ENCODE results near the gene MIER2. TPM values are rescaled to one million over a fixed set of nuclear protein-coding genes. Genes with fewer than 3 reads are reported as not detected.

The MIER2 gene
- polyA plus RNA-seq, 1 of the 3 experiments (the other 2 are of a cell fraction), result 15.9 TPM

- WGBS (ENCODE audit: low lambda C conversion rate), result 88% methylated on average over 9 of the region's 14 CpGs
- Histone ChIP-seq H3K36me3 (replicated peaks in 1 of 2; ENCODE audit: control insufficient read depth in 1 of 2, insufficient read depth in 2 of 2, low read length in 1 of 2) (no peaks in the 10 kb centered on the region), H3K79me2 (ENCODE audit: insufficient read depth) (no peaks in the 10 kb centered on the region), H3K27me3 (ENCODE audit: insufficient read depth) (no peaks in the 10 kb centered on the region; the same call in 1 of the 2 replicates), H3F3A (replicated peaks; ENCODE audit: insufficient read depth) (no peaks in the 10 kb centered on the region), H3K9me3 (no peaks in the 10 kb centered on the region), H2AFZ (ENCODE audit: low read depth) (no peak overlapping the region), H3K4me3 (ENCODE audit: low read depth in 2 of 2, low read length in 1 of 2) (no peak overlapping the region), H3K4me2 (no peak overlapping the region), H3K9ac (no peak overlapping the region), H3K27ac (ENCODE audit: low read depth in 2 of 2, low read length in 1 of 2) (no peak overlapping the region), H4K20me1 (ENCODE audit: insufficient read depth) (no peaks in the 10 kb centered on the region), H3K4me1 (ENCODE audit: control insufficient read depth in 1 of 2, insufficient read depth in 2 of 2, low read depth in 1 of 2, low read length in 1 of 2) (peaks cover 0 to 15% of the 10 kb centered on the region in 2 experiments; a peak in 1 of 4 replicates), H3K9me2 (no peaks in the 10 kb centered on the region)
- DNase-seq, result no peak
- no peak for TF ChIP-seq MEF2A (IDR thresholded peaks at IDR 0.05; ENCODE audit: borderline replicate concordance, low read depth)
- TF ChIP-seq RXRA (IDR thresholded peaks at IDR 0.05; ENCODE audit: borderline replicate concordance, low read depth), result no peak
- no peak for TF ChIP-seq CHD2 (IDR thresholded peaks at IDR 0.05; ENCODE audit: low read length, partially characterized antibody)
- TF ChIP-seq USF1 (IDR thresholded peaks at IDR 0.05; ENCODE audit: borderline replicate concordance, low read depth), result no peak
- CTCF ChIA-PET, result interaction anchor here (0.9 kb wide), 1 partner anchor 141 kb away, joined by 3 read pairs; no protein-coding TSS in a partner anchor
- POLR2A ChIA-PET, result no interaction called here
Measured at GRCh38 chr19:369876-370275, 25.3 kb upstream of the MIER2 start.

- Histone ChIP-seq H3K9me3 (no peaks in the 10 kb centered on the region), H4K20me1 (ENCODE audit: insufficient read depth) (no peaks in the 10 kb centered on the region), H3K27me3 (ENCODE audit: insufficient read depth) (no peaks in the 10 kb centered on the region; the same call in 1 of the 2 replicates), H3K27ac (ENCODE audit: low read depth in 2 of 2, low read length in 1 of 2) (no peak overlapping the region), H3K4me1 (ENCODE audit: control insufficient read depth in 1 of 2, insufficient read depth in 2 of 2, low read depth in 1 of 2, low read length in 1 of 2) (peaks cover 0 to 15% of the 10 kb centered on the region in 2 experiments; a peak in 1 of 4 replicates), H3F3A (replicated peaks; ENCODE audit: insufficient read depth) (no peaks in the 10 kb centered on the region), H2AFZ (ENCODE audit: low read depth) (no peak overlapping the region), H3K4me3 (ENCODE audit: low read depth in 2 of 2, low read length in 1 of 2) (no peak overlapping the region), H3K9me2 (no peaks in the 10 kb centered on the region), H3K79me2 (ENCODE audit: insufficient read depth) (no peaks in the 10 kb centered on the region), H3K36me3 (replicated peaks in 1 of 2; ENCODE audit: control insufficient read depth in 1 of 2, insufficient read depth in 2 of 2, low read length in 1 of 2) (no peaks in the 10 kb centered on the region), H3K9ac (no peak overlapping the region), H3K4me2 (no peak overlapping the region)
- DNase-seq, result no peak
- POLR2A ChIA-PET, result no interaction called here
- 76% methylated on average over 13 of the region's 13 CpGs for WGBS (ENCODE audit: low lambda C conversion rate)
- CTCF ChIA-PET, result interaction anchor here (0.7 to 0.9 kb wide), 2 partner anchors 53 to 141 kb away, joined by 3 read pairs; no protein-coding TSS in a partner anchor
- no peak for TF ChIP-seq PBX3 (IDR thresholded peaks at IDR 0.05)
- no peak for TF ChIP-seq GABPA (IDR thresholded peaks at IDR 0.05; ENCODE audit: low read depth)
- TF ChIP-seq SMC3 (IDR thresholded peaks at IDR 0.05; ENCODE audit: low read depth, low read length), result no peak
- TF ChIP-seq SIN3A (IDR thresholded peaks at IDR 0.05; ENCODE audit: borderline replicate concordance, low read depth, low read length), result no peak
- TF ChIP-seq CTCF (IDR thresholded peaks at IDR 0.05), result no peak
- TF ChIP-seq TAF1 (IDR thresholded peaks at IDR 0.05; ENCODE audit: borderline replicate concordance, low read depth, low read length), result no peak
- TF ChIP-seq EP300 (IDR thresholded peaks at IDR 0.05; ENCODE audit: borderline replicate concordance in 1 of 2, low read depth in 1 of 2, low read length in 1 of 2), result no peak
- no peak for TF ChIP-seq MAX (IDR thresholded peaks at IDR 0.05; ENCODE audit: low read depth)
- TF ChIP-seq MEF2A (IDR thresholded peaks at IDR 0.05; ENCODE audit: borderline replicate concordance, low read depth), result no peak
- TF ChIP-seq NRF1 (IDR thresholded peaks at IDR 0.05; ENCODE audit: low read depth, low read length), result no peak
- TF ChIP-seq USF2 (IDR thresholded peaks at IDR 0.05; ENCODE audit: borderline replicate concordance, low read depth, low read length), result no peak
- TF ChIP-seq FOSL2 (IDR thresholded peaks at IDR 0.05; ENCODE audit: borderline replicate concordance, low read depth), result no peak
- no peak for TF ChIP-seq TEAD4 (IDR thresholded peaks at IDR 0.05; ENCODE audit: borderline replicate concordance, insufficient read depth)
- TF ChIP-seq RCOR1 (IDR thresholded peaks at IDR 0.05; ENCODE audit: low read length), result no peak
- no peak for TF ChIP-seq REST (IDR thresholded peaks at IDR 0.05; ENCODE audit: low read depth, low read length)
- TF ChIP-seq CHD2 (IDR thresholded peaks at IDR 0.05; ENCODE audit: low read length, partially characterized antibody), result no peak
Measured at GRCh38 chr19:369256-369655, 24.7 kb upstream of the MIER2 start.
